ENCODE measurements around the gene CCL22.
"Not testable (repeated sequence)": the region's sequence is repeated elsewhere in the genome, so short reads cannot be mapped to it uniquely, and the experiment has no call there.

CCL22 gene, protein sequence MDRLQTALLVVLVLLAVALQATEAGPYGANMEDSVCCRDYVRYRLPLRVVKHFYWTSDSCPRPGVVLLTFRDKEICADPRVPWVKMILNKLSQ

DNA sequence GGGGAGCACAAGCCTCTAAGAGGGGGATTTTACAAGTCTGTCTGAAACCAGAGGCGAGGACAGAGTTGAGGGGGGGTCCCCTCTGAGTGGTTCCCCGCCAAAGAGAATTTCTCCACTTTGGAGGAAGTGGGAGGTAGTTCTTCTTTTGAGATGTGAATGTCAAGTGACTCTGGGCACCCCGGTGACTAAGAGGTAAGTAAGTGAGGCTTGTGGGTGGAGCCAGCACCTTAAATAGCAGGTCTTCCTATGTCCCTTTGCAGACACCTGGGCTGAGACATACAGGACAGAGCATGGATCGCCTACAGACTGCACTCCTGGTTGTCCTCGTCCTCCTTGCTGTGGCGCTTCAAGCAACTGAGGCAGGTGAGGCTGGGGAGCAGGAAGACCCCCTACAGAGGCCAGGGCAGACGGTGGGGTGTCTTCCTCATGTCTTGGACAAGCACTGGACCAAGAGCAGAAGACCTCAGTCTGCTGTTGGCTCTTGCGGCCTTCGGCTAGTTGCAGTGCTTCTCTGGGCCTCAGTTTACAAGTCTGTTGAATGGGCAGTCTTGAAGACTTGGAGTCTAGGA, at the start of gene CCL22:
TSS of gene CCL22 (plus strand) at position 257 of the 569 bp plus-strand sequence. CDS start at position 291, 34 bp downstream.
- DNase-seq (ENCODE audit: low read depth), result no peak

DNA sequence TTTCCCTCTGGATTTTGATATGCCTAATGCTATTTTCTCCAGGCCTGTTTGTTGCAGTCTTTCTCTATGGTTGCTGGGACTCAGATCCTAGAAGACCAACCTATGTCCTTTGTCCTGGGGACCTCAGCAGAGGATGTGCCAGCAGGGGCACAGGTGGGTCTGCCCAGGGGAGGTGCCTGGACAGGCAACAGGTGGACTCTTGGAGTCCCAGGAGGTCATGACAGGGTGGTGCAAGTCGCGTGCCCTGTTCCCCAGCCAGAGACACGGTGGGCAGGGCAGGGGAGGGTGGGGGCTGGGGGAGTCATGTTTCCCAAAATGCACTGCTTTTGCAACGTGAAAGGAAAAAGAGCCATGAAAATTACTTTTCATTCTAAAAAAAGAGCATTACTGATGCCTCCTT, 47.8 kb upstream of the CCL22 start:
- no peak for DNase-seq (ENCODE audit: low read depth)

DNA sequence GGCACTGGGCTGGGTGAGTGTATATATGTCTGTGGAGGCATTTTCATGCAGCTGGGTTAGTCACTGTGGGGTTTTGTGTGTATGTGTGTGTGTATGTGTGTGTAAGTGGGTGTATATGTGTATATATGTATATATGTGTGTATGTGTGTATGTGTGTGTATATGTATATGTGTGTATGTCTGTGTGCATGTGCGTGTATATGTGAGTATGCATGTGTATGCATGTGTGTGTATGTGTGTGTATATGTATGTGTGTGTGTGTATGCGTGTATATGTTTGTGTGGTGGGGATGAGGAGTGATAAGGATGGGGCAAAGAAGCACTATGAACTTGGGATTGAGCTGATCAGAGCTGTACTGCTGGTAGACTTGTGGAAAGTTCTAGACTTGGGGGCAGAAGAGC, 45.1 kb upstream of the CCL22 start:
- DNase-seq (ENCODE audit: low read depth), result no peak

DNA sequence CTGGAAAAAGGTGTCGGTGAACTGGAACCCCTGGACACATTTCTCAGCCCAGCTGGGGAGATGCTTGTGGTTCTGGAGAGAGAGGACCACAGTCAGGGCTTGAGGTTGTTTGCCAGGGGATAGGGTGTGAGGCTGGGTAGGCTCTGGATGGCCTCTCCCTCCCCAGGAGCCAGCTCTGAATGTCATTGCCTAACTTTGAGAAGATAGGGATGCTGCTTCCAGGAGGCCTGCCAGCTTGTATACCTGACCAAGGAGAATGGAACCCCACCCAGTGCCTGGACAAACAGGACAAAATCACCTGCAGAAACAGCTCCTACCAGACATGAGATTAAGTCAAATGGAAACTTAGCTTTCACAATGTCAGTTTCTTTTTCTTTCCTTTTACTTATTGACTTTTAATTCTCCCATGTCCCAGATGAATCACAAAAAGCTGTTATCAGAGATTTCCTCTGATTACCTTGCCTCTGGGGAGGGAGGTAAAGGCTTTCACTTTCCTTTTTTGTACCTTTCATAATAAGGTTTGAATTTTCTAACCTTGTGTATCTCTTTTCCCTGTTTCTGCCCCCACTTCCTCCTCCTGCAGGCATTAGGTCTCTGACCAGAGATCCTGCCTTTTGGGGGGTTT, 44.3 kb upstream of the CCL22 start:
- DNase-seq (ENCODE audit: low read depth), result no peak

DNA sequence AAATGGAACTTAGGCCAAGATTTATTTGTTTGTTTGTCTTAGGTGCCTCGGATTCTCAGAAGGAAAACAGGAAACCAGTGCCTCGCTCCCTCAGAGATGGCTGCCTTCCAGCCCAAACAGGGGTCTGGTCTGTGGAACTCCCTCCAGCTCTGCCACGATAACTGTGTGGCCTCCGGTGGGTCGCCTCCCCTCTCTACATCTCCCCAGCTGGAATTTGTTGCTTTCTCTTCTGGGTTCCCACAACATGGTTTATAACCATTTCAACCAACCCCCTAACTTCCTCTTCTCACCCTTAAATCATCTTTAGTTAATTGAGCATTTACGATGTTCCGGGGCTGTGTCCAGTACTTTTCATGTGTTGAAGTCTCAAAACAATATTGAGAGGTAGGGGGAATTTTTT, 43.2 kb upstream of the CCL22 start:
- no peak for DNase-seq (ENCODE audit: low read depth)

DNA sequence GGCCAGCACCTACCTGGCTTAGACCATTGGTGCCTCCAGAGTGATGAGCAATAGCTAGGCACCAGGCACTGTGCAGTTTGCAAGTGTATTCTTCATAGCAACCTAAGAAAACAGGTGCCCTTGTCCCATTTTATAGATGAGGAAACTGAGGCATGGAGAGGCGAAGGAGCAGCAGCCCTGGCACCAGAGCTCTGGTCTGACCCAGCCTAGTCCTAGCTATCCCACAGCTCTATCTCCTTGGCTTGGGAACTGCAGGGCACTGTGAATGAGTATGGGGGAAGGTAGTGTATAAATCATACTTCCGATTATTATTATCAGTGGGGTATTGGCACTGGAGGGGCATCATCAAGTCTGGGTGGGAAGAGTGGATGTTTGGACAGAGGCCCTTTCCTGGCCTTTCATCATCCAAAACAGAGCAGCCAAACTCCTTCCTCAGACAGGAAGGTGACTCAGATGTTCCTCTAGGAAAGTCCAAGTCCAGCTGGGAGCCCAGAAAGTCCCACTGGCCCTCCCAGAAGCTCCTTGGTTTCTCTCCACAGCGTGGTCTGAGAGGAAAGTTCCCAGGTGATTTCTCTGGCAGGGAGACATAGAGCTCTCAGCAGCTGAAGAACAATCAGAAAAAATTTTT, 42.1 kb upstream of the CCL22 start:
- no peak for DNase-seq (ENCODE audit: low read depth)

DNA sequence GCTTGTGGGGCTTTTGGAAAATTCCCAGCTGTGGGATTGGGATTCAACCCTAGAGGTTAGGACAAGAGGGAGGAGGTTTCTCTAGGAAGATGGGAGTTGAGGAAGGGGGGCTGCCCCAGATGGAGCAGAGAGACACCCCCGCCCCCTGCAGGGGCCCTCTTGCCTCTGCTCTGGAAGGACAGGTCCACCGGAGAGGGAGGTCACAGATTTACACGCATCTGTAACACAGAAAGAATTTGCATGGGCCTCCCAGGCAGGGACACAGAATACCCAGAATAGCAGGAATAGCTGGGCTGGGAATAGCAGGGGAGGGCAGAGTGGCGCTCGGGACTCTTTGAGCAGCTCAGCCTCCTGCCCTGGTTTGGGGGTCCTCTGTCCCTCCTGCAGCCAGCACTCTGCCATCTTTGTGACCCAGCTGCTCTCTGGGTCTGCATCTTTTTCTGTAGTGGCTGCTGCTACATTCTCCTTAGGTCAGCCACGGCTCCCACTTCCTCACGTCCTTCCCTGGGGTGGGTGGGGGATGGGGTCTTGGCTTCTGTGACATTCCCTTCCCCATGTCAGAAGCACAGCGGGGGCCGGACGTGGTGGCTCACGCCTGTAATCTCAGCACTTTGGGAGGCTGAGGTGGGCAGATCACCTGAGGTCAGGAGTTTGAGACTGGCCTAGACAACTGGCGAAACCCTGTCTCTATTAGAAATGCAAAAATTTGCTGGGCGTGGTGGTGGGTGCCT, 40.2 kb upstream of the CCL22 start:
- DNase-seq (ENCODE audit: low read depth), result no peak

DNA sequence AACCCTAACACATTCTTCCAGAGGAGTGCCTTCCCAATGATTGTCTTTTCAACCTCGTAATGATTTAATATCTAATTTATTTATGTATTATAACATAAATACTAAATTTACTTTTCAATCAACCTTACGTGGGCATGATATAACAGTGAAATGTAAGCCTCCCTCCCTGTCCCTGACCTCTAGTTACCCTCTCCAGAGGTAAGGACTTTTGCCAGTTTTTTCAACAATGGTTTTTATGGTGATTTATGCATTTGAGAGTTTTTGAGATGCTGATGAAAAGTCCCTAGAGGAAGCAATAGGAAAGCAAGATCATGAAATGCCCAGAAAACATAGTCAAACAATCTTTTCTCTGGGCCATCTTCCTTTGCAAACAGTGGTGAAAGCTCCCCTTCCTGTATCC, 38.9 kb upstream of the CCL22 start:
- DNase-seq (ENCODE audit: low read depth), result no peak

DNA sequence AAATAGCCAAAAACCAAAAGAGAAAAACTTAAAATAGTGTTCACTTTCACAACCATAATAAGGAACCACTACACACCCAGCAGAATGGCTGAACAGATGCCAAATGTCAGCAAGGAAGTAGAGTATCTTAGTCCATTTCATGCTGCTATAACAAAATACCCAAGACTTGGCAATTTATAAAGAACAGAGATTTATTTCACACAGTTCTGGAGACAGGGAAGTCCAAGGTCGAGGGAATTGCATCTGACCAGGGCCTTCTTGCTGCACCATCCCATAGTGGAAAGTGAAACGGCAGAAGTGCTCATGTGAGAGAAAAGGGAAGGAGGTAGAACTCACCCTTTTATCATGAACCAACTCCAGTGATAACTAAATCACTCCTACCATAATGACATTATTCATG, 33.8 kb upstream of the CCL22 start:
- no peak for DNase-seq (ENCODE audit: low read depth)

DNA sequence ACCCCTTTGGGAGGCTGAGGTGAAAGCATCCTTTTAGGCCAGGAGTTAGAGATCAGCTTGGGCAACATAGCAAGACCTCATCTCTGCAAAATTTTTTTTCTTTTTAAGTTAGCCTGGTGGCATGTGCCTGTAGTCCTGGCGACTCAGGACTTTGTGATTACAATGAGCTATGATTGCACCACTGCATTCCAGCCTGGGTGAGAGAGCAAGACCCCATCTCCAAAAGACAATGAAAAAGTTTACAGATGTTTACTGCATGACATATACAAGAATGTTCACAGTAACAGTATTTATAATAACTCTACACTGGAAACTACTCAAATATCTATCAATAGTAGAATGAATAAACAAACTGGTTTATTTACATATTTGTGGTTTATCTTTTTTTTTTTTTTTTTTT, 33.1 kb upstream of the CCL22 start:
- no peak for DNase-seq (ENCODE audit: low read depth)

DNA sequence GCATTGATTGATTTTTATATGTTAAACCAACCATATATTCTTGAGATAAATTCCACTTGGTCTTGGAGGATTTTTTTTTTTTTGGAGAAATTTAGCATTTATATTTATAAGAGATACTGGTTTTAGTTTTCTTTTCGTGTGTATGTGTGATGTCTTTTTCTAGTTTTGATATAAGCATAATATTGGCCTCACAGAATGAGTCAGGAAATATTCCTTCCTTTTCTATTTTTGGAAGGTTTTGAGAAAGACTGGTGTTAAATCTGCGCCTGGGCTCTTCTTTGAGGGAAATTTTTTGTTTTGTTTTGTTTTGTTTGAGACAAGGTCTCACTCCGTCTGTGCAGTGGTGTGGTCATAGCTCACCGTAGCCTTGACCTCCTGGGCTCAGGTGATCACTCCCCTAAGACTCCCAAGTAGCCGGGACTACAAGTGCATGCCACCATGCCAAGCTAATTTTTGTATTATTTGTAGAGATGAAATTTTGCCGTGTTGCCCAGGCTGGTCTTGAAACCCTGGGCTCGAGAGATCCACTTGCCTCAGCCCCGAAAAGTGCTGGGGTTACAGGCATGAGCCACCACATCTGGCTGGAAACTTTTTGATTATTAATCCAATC, 28.8 kb upstream of the CCL22 start:
- DNase-seq (ENCODE audit: low read depth), result no peak

DNA sequence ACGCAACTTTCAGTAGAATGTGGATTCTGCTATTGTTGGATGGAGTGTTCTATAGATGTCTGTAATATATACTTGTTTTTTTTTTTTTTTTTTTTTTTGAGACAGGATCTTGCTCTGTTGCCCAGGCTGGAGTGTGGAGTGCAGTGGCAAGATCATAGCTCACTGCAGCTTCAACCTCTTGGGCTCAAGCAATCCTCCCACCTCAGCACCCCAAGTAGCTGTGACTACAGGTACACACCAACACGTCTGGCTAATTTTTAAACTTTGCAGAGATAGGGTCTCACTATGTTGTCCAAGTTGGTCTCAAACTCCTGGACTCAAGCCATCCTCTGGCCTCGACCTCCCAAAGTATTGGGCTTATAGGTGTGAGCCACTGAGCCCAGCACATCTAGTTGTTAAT, 27.2 kb upstream of the CCL22 start:
- no peak for DNase-seq (ENCODE audit: low read depth)

DNA sequence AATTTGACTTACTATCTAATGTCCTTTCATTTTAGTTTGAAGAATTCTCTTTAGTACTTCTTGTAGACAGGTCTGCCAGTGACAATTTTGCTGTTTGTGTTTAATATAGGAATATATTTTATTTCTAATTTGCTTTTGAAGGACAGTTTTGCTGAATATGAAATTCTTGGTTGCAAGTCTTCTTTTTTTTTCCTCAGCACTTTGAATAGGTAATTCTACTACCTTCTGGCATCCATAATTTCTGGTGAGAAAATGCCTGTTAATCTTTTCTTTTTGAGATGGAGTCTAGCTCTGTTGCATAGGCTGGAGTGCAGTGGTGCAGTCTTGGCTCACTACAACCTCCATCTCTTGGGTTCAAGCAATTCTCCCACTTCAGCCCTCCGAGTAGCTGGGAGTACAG, 25.2 kb upstream of the CCL22 start:
- no peak for DNase-seq (ENCODE audit: low read depth)

DNA sequence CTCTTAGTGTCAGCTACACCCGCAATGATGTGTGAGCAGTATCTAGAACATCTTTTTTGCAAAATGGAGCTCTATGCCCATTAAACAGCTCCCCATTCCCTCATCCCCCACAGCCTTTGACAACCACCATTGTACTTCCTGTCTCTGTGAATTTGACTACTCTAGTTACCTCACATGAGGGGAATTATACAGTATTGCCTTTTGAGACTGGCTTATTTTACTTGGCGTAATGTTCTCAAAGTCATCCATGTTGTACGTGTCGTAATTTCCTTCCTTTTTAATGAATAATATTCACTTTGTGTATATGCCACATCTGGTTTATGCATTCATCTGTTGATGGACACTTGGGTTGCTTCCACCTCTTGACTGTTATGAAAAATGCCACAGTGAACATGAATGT, 23.2 kb upstream of the CCL22 start:
- no peak for DNase-seq (ENCODE audit: low read depth)

DNA sequence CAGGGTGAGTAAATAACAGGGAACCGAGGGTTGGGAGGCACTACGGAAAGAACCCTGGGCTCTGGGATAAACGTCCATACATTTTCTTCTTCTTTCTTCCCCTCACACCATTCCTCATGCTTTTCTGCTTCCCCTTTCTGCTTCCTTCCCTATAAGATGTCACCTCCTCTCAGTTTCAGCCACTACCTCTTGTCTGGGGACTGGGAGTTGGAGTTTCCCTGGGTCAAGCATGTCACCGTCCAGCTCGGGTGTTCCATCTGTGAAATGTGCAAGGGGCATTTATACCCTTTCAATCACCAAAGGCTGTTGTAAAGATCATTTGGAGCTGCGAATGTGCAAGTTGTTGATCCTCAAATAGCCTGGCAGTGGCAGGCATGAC, 17.5 kb upstream of the CCL22 start:
- DNase-seq (ENCODE audit: low read depth), result no peak

DNA sequence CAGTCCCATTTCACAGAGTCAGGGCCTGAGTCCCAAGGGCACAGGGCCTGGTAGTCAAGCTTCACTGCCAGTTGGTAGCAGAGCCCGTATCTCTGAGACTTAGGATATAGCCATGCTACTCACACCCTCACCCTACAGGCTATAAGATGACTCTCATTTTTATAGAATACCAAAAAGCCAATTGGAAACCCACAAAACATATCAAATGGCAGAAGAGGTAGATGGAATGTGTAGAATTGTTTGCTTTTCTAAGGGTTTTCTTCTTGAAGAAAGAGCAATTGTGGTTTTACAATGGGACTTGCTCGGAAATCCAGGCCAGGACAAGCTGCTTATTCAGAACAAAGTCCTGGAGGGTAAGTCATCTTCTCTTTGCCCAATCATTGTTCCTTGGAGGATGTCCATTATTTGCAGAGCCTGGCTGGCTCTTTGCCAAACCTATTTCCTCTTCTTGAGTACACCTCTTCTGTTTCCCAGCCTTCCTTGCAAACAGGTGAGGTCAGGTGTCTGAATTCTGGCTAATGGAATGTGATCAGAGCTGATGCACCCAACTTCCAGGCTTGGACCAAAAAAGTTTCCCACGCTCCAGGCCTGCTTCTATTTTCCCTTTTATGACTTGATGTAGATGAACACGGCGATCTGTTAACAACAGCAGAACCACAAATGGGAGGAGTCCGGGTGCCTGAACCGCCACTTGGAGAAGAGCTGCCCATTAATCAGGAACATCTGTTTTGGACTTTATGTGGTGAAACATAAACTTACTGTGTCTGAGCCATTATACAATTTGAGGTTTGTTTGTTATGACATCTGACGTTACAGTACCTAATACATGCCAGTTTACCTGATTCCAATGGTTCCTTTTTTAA, 16.9 kb upstream of the CCL22 start:
- DNase-seq (ENCODE audit: low read depth), result no peak

DNA sequence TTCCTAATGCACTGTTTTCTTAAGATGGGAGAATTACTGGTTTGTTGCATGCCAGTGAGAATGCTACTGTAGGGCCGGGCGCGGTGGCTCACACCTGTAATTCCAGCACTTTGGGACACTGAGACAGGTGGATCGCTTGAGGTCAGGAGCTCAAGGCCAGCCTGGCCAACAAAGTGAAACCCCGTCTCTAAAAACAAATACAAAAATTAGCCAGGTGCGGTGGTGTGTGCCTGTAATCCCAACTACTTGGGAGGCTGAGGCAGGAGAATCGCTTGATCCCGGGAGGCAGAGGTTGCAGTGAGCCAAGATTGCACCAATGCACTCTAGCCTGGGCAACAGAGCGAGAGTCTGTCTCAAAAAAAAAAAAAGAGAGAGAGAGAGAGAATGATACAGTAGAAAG, 16.0 kb upstream of the CCL22 start:
- not testable (repeated sequence) for DNase-seq (ENCODE audit: low read depth)

DNA sequence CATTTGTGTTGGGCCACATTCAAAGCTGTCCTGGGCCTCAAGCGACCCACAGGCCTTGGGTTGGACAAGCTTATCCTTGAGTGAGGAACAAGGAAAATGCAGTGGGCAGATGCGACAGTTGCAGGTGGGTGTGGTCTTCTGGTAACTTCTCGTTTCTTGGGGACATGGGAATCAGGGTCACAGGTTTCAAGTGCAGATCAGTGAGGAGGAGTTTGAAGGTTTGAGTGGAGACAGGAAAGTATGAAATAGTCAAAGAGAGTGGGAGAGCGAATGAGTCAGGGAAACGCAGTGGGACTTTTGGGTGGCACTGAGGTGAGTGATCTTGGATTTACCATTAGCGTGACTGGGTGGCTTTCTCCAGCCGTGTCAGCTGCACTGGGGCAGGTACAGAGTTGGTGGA, 15.4 kb upstream of the CCL22 start:
- no peak for DNase-seq (ENCODE audit: low read depth)

DNA sequence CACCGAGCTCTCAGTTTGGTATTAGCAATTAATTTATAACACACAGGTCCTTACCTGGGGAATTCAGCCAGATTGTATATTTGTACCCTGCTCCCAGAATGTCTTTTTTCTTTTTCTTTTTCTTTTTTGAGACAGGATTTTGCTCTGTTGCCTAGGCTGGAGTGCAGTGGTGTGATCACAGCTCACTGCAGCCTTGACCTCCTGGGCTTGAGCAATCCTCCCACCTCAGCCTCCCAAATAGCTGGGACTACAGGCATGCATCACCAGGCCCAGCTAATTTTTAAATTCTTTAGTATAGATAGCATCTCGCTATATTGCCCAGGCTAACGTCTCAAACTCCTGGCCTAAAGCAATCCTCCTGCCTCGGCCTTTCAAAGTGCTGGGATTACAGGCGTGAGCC, 14.5 kb upstream of the CCL22 start:
- DNase-seq (ENCODE audit: low read depth), result not testable (repeated sequence)

DNA sequence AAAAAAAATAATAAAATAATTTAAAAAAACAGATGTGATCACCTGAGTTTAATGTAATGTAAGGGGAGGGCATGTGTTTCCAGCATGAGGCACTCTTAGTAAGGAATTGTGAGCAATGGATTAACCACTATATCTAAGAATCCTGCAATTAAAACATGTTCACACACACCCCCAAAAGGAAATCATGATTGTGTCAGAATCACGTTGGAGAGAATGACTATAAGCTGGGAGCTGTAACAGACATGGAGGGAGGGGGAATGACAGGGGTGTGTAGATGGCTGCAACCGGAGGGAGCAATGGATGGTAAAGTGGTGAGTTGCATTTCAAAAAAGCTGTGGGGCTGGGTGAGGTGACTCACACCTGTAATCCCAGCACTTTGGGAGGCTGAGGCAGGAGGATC, 13.6 kb upstream of the CCL22 start:
- DNase-seq (ENCODE audit: low read depth), result no peak

DNA sequence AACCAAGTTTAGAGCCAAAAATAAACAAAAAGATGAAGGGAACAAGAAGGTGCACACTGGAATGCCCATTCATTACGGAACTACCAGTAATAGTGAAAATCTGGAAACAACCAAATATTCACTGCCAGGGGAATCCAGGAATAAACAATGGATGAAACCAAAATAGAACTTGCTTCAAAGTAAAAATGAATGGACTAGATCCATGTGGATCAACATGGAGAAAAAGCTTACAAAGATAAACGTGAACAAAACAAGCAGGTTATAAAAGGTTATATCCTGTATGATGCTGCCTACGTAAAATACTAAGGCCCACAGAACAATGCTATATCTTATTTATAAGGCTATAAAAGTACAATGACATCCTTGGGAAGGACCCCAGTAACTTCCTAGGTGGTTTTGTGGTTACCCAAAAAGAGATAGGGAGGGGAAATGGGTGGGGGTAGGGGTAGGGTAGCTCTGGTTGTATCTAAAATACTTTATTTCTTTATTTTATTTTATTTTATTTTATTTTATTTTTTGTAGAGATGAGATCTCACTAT, 12.8 kb upstream of the CCL22 start:
- no peak for DNase-seq (ENCODE audit: low read depth)
